ENCODE results near the gene NHSL1.

Gene NHSL1

DNA sequence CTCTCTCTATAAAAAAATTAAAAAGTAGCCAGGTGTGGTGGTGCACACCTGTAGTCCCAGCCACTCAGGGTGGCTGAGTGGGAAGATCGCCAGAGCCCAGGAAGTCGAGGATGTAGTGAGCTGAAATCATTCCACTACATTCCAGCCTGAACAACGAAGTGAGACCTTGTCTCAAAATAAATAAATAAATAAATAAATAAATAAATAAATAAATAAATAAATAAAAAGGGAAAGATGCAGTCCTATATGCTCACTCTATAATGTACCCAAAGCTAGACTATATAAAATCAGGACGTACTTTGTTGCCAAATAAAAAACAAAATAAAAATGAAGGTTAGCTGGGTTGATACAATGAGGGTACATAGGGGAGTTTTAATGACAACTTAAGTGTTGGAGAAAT lies 26.1 kb upstream of the NHSL1 start:
- no peak overlapping the region for H3K27ac ChIP-seq (ENCODE audit: low read depth, low read length)
- H3K79me2 ChIP-seq (ENCODE audit: control insufficient read depth, low read length): no peaks in the 10 kb centered on the region
- TF ChIP-seq EZH2phosphoT487 (IDR thresholded peaks at IDR 0.05; ENCODE audit: borderline replicate concordance, low read length): no peak
- TF ChIP-seq, protein P1, sequence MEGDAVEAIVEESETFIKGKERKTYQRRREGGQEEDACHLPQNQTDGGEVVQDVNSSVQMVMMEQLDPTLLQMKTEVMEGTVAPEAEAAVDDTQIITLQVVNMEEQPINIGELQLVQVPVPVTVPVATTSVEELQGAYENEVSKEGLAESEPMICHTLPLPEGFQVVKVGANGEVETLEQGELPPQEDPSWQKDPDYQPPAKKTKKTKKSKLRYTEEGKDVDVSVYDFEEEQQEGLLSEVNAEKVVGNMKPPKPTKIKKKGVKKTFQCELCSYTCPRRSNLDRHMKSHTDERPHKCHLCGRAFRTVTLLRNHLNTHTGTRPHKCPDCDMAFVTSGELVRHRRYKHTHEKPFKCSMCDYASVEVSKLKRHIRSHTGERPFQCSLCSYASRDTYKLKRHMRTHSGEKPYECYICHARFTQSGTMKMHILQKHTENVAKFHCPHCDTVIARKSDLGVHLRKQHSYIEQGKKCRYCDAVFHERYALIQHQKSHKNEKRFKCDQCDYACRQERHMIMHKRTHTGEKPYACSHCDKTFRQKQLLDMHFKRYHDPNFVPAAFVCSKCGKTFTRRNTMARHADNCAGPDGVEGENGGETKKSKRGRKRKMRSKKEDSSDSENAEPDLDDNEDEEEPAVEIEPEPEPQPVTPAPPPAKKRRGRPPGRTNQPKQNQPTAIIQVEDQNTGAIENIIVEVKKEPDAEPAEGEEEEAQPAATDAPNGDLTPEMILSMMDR (IDR thresholded peaks at IDR 0.05; ENCODE audit: low read depth, low read length, poor library complexity, severe bottlenecking): no peak
- H3K4me2 ChIP-seq (ENCODE audit: low read length): no peak overlapping the region
- H3K9me3 ChIP-seq (ENCODE audit: control insufficient read depth, insufficient read depth, low read length): no peaks in the 10 kb centered on the region
- H3K27me3 ChIP-seq (ENCODE audit: control insufficient read depth, low read length): no peaks in the 10 kb centered on the region
- H3K36me3 ChIP-seq (ENCODE audit: control insufficient read depth, low read length): no peaks in the 10 kb centered on the region
- H3K4me3 ChIP-seq (ENCODE audit: low read length): no peak overlapping the region
- peaks cover 8% of the 10 kb centered on the region for H3K4me1 ChIP-seq (ENCODE audit: control insufficient read depth, low read length)
- no peaks in the 10 kb centered on the region for H4K20me1 ChIP-seq (ENCODE audit: control insufficient read depth, insufficient read depth, low read depth, low read length)
- no peaks in the 10 kb centered on the region for H3F3A ChIP-seq (ENCODE audit: control insufficient read depth, insufficient read depth)
- no peaks in the 10 kb centered on the region for H3K9me2 ChIP-seq (replicated peaks; ENCODE audit: control insufficient read depth, low read length)

DNA sequence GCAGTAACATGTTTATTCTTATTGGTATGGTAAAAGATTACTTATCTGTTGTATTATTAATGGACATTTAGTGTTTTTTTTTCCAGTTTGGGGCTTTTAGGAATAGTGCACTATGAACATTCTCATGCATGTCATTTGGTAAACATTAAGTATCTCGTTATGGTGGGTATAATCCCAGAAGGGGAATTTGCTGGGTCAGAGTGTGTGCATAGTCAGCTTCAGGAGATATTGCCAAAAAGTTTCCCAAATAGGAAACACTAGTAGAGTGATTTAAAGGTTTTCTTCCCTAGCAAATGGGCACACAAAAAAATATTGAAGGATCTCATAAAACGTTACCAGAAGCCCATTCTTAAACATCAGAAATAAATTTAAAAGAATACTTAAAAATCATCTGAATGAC lies 25.2 kb upstream of the NHSL1 start:
- Histone ChIP-seq H3K36me3 (ENCODE audit: control insufficient read depth, low read length) (no peaks in the 10 kb centered on the region), H3K4me2 (ENCODE audit: low read length) (no peak overlapping the region), H3K27ac (ENCODE audit: low read depth, low read length) (no peak overlapping the region), H3K4me3 (ENCODE audit: low read length) (no peak overlapping the region), H4K20me1 (ENCODE audit: control insufficient read depth, insufficient read depth, low read depth, low read length) (no peaks in the 10 kb centered on the region), H3F3A (ENCODE audit: control insufficient read depth, insufficient read depth) (no peaks in the 10 kb centered on the region), H3K79me2 (ENCODE audit: control insufficient read depth, low read length) (no peaks in the 10 kb centered on the region), H3K27me3 (ENCODE audit: control insufficient read depth, low read length) (peaks cover 1% of the 10 kb centered on the region; the same call in 1 of the 2 replicates), H3K4me1 (ENCODE audit: control insufficient read depth, low read length) (peaks cover 8% of the 10 kb centered on the region), H3K9me3 (ENCODE audit: control insufficient read depth, insufficient read depth, low read length) (no peaks in the 10 kb centered on the region), H3K9me2 (replicated peaks; ENCODE audit: control insufficient read depth, low read length) (no peaks in the 10 kb centered on the region)
- TF ChIP-seq, protein P1 (IDR thresholded peaks at IDR 0.05; ENCODE audit: low read depth, low read length, poor library complexity, severe bottlenecking): no peak
- no peak for TF ChIP-seq EZH2phosphoT487 (IDR thresholded peaks at IDR 0.05; ENCODE audit: borderline replicate concordance, low read length)

DNA sequence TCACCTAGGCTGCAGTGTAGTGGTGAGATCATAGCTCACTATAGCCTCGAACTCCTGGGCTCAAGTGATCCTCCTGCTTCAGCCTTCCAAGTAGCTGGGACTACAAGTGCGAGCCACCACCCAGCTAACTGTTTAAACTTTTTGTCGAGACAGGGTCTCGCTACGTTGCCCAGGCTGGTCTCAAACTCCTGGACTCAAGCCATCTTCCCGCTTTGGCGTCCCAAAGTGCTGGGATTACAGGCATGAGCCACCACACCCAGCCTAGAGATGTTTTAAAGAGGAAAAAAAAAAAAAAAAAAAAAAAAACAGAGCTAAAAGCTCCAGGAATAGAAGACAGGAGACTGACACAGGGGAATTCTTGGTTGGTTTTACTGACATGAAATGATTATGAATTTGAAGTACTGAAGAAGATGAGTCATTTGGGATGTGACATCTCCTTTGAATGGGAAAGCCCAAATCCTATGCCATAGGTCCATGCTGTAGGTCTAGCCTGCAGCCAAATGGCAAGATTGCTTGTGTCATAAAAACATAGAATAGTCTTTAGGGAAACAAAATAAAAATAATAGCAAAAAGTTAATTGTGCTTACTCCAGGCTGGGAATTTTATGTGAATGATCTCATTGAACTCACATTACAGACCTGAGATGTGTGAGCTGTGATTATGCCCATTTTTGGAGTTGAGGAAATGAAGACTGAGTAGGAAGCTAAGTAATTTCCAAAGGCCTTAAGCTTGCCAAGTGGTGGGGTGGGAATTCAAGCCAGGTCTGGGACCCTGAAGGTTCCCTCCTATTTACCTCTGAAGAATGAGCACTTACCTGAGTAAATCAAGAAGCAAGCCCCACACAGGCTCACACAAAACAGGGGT lies 24.3 kb upstream of the NHSL1 start:
- Histone ChIP-seq H3K9me3 (ENCODE audit: control insufficient read depth, insufficient read depth, low read length) (no peaks in the 10 kb centered on the region), H3K36me3 (ENCODE audit: control insufficient read depth, low read length) (no peaks in the 10 kb centered on the region)

More for the DNA sequence above, 24.3 kb upstream of the NHSL1 start:
- Histone ChIP-seq H4K20me1 (ENCODE audit: control insufficient read depth, insufficient read depth, low read depth, low read length) (no peaks in the 10 kb centered on the region), H3K4me3 (ENCODE audit: low read length) (no peak overlapping the region), H3F3A (ENCODE audit: control insufficient read depth, insufficient read depth) (no peaks in the 10 kb centered on the region), H3K4me2 (ENCODE audit: low read length) (no peak overlapping the region), H3K27ac (ENCODE audit: low read depth, low read length) (no peak overlapping the region), H3K79me2 (ENCODE audit: control insufficient read depth, low read length) (no peaks in the 10 kb centered on the region), H3K4me1 (ENCODE audit: control insufficient read depth, low read length) (peaks cover 8% of the 10 kb centered on the region), H3K27me3 (ENCODE audit: control insufficient read depth, low read length) (peaks cover 3% of the 10 kb centered on the region; the same call in 1 of the 2 replicates), H3K9me2 (replicated peaks; ENCODE audit: control insufficient read depth, low read length) (no peaks in the 10 kb centered on the region)
- TF ChIP-seq, protein P1 (IDR thresholded peaks at IDR 0.05; ENCODE audit: low read depth, low read length, poor library complexity, severe bottlenecking): no peak
- no peak for TF ChIP-seq EZH2phosphoT487 (IDR thresholded peaks at IDR 0.05; ENCODE audit: borderline replicate concordance, low read length)
